ENCODE data around the gene DLST.

The DLST gene

DNA sequence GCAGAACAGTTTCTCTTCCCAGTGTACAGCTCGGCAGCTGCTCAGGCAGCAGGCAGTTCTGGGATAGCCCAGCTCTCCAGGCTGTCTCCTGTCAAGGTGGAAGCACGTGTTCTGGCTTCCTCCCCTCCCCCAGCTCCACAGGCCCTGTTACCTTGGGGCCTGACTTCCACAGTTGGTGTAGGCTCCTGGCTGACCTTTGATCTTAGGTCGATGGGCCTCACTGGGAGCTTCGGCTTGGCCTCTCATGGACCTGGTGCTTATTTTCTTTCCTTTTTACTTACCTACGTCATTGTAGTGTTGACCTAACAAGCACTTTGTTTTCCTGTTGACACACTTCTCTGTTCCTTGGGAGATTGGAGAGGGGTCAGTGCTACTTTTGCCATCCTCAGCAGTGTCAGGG is 17.0 kb downstream of the DLST start:
- DNase-seq: no peak

DNA sequence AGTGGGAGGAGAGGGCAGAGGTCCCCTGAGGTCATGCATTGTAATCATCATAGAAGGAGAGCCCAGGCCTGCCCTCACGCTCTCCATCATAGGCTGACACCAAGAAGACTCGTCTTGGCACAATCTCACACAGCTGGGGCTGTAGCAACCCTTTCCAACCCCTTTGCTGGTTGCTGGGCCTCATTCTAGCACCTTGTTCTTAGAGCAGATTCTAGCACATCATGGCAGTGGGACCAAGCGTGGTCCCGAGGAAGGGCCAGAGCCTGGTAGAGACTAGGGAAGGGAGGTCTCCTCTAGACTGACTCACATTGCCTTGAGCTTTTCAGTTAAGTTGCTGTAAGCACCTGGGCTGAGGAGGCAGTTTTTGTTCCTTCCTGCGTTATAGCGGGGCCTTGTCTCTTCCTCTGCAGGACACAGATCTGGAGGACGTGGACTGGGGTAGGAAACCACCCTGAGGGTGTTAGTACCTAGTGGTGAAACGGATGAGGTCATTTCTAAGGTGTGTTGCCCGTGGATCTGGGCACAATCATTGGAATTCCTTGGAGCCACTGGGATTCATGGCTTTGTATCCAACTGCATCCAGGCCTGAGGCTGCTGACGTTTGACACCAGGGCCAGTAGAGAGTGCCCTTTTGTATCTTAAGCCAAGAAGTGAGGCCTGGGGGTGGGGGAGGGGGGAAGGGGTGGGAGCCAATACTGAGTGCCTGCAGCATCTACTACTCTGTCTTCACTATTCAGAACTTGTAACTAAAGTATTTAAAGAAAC is 21.4 kb downstream of the DLST start:
- no peak for DNase-seq

DNA sequence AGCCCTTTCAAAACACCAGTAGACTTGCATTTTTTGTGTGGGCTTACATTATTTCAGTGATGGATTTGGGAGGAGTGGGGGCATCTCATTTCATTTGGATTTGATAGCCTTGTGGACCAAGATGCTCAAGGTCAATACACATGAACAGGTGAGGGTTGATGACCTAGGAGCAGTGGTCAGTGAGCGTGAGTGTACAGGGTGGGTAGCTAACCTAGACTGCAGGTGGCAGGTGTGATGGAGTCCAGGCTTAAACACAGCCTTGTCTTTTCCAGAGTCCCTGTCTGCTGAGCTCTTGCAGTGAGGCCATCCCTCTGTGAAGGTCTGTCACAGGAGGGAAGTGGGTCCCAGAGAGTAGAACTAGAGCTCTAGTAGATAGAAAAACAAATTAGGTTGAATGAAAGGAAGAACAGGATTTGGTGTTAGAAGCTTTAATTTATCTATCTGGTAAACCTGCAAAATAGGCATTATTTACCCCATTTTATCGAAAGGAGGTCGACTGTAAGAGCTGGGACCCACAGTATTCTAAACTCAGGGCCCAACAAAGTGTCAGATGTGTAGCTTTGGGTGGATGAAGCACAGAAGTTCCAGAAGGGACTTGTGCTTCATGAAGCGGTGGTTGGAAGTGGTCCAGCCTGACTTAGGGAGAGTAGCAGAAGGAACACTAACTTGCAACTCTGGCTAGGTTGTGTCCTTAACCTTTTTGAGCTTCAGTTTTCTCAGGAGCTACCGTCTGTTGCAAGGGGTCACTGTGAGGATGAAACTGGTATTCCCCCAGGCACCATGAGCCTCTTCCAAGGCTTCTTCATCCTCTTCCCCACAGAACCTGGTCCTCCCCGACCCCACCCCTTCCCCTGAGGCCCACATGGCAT is 23.2 kb downstream of the DLST start:
- no peak for DNase-seq

DNA sequence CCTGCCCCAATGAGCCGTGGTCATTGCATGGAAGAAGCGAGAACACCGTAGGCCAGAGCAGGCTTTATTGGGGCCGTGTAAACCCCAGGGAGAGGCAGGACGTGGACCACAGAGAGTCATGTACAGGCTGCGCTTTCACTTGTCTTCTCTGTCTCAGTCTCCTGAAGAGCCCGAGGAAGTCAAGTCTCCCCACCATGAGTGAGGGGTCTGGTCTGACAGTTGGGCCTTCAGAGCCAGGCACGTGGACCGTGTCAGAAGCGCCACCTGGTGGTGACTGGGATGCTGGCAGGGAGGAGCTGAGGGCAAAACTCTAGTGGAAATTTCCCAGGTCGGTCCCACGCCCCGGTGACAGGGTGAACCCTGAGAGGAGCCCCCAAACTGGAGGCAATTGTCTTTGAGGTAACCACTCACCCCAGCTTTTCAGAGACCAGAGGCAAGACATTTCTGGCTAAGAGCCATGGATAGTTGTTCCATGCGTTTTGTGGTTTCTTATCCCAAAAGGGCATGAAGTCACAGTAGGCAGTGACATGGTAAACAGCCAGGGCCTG is 24.0 kb downstream of the DLST start:
- no peak for DNase-seq

DNA sequence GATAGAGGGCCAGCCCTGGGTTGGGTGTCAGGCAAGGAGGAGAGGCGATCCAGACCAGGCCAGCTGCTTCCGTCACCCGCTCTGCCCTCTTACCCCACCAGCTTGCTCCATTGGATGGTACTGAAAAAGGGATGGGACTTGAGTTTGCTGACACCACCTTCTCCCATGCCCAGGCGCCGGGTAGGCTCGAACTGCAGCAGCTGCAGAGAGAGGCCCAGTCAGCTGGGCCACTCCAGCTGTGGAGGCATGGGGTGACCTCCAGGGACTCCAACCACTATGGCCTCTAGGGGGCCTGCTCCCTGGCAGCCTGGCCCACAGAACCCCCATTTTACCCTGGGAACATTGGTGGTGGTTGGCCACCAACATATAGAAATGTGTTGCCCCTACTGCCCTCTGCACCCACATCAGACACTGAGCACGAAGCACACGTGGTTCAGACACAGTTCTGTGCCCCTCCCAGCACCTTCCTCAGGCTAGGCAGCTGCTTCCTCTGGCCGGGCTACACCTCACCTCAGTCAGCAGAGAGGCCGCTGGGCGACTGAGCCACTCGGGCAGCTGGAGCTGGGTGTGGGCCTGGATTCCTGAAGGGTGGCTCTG is 25.3 kb downstream of the DLST start:
- no peak for DNase-seq

DNA sequence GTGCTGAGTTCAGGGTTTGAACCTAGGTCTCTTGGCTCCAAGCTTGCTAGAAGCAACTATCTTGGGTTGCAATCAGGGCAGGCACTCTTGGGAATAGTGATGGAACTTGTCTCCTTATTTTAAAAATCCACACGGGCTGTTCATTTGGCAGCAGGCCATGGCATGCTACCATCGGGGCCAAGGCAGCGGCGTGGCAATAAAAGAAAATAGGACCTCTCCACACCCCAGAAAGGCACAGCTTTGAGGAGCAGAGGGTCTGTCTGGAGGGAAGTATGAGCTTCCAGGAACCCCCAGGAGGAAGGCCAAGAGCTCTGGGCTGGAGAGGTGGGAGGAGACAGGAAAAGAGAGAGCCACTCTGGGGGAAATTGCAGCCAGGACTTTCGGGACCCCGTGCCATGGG is 26.0 kb downstream of the DLST start:
- DNase-seq: no peak

DNA sequence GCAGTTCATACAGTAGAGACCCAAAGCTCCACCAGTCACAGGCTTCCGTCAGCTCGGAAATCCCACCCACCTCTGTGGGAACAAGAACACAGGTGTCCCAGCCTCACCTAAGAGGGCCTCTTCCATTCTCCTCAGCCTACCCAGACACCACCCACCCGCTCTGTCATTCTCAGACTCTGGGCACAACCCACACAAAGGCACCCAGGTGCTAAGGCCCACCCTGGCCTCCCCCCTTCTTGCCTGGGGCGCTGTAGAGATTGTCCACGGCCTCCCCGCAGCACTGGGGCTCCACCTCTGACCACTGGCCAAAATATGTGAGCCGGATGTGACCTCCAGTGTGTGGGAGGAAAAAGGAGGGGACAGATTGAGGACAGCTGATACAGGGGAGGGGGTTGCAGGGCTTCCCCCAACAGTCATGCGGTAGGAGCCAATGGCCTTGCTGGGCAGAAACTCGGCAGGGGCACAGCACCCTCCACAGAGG is 27.2 kb downstream of the DLST start:
- no peak for DNase-seq

DNA sequence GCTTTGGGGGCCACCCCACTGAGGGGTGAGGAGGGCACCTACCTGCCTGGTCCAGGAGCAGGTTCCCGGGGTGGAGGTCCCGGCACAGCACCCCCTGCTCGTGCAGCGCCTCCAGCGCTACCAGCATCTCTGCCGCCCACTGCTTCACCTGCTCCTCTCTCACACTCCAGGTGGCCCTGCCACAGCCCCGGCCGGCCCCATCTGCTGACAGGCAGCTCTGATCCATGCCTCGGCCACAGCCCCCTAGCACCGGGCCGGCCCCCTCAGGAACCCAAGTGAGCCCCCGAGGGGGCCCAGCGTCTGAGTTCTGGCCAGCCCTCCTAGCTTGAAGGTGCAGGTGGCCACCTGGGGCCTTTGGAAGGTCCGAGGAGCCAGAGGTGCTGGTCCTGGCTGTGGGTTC is 27.8 kb downstream of the DLST start:
- DNase-seq: no peak

DNA sequence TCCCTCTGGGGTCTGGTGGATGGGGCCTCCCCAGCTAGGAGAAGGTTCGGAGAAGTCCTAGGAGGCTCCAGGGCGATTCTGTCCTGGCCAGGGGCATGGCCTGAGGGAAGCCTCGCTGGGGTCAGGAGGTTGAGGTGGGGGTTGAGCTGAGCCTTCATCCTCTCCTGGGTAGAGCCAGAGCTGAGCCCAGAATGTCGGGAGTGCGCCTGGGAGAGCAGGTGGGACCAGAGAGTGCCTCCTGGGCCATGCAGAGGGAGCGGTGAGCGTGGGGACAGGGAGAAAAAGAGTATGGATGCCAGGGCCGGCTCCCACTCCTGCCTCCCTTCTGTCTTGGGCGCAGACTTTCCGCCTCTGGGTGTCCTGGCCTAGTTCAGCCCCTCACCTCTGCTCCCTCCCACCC is 28.2 kb downstream of the DLST start:
- no peak for DNase-seq

DNA sequence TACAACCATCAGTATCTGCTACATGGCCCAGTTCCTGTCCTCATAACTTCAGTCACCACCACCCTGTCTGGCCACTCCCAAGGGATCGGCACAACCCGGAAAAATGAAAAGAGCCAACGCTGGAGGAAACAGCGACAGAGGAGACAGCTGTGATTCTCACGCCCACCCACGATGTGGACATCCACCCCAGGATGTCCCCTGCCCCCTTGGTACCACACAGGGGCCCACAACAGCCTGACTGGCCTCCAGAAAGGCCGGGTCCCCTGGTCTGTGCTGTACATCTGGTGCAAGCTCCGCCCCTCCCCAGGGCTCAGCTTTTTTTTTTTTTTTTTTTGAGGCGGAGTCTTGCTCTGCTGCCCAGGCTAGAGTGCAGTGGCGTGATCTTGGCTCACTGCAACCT is 28.8 kb downstream of the DLST start:
- DNase-seq: no peak

DNA sequence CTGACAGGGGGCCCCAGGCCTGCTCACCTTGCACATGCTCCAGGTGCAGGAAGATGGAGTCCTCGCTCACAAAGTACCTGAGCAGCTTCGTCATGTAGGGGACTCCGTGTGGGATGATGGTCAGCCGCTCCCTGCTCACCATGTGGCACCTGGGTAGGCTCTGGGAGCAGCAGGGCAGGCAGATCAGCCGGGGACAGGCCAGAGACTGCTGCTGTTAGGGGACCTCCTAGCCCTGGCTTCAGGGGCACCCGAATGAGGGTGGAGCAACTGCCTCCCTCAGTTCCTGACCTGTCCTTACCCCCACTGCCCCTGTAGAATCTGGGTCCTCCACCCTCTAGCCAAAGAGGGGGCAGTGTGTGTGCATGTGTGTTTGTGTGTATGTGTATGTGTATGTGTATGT is 29.5 kb downstream of the DLST start:
- DNase-seq: no peak

DNA sequence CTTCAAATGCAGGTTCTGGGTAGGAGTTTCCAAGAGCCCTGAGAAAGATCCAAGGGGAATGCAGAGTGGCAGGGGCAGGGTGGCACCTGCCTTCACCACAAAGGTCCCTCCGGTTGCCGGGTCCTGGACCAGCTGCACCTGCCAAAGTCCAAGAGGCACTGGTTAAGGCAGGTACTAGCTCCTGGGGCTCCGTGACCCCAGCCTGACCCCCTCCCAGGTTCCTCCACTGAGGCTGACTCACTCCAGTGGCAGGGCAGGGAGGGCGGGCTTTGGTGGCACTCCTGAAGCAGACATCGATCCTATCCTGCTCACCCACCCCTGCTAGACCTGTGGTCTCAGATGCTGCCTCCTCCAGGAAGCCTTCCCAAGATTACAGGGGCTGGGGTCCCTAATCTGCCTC is 30.0 kb downstream of the DLST start:
- no peak for DNase-seq

DNA sequence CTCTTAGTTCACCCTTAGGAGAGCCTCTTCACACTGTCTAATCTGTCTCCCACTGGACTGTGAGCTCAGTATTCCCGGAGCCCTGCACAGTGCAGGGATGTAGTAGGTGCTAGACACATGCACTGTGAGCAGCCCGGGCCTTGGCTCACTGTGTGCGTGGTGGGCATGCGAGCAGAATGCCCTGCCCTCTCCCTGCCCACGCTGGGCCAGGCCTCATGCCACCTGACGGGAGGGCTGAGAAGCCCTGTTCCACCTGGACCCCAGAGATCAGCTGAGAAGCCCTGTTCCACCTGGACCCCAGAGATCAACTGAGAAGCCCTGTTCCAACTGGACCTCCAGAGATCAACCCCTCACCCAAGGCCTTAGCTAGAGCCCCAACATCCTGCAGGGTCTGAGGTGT is 30.4 kb downstream of the DLST start:
- no peak for DNase-seq

DNA sequence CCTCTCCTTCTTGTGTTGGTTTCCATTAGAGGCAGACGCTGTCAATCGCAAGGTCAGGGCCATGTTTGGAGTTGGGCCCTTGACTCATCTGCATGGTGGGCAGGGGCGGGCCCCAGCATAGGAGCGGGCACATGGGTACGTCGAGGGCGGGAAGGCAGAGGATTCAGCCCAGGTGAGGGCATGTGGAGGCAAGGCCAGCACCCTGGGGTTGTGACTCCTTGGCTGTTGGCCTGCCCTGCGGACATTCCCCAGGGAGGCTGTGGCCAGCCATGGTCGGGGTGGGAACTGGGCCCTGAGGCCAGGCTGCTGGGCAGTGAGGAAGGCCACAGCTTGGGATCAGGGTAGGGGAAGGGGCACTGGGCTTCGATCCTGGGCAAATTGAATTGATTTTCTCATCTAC is 31.1 kb downstream of the DLST start:
- DNase-seq: no peak

DNA sequence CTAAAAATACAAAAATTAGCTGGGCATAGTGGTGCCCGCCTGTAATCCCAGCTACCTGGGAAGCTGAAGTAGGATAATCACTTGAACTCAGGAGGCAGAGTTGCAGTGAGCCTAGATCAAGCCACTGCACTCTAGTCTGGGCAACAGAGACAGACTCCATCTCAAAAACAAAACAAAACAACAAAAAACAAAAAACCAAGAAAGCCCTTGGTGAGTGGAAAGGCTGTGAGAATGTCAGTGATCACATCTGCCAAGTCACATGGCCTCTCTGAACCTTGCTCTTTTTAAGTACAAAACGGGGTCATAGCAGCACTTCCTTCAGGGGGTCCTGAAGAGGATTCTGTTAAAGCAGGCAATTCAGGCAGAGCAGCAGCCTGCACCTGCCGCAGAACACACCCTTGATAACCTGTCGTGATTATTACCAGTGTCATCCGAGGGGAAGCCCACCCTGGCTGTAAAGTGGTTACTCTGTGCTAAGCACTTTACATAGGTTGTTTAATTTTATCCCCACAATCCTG is 31.7 kb downstream of the DLST start:
- no peak for DNase-seq

DNA sequence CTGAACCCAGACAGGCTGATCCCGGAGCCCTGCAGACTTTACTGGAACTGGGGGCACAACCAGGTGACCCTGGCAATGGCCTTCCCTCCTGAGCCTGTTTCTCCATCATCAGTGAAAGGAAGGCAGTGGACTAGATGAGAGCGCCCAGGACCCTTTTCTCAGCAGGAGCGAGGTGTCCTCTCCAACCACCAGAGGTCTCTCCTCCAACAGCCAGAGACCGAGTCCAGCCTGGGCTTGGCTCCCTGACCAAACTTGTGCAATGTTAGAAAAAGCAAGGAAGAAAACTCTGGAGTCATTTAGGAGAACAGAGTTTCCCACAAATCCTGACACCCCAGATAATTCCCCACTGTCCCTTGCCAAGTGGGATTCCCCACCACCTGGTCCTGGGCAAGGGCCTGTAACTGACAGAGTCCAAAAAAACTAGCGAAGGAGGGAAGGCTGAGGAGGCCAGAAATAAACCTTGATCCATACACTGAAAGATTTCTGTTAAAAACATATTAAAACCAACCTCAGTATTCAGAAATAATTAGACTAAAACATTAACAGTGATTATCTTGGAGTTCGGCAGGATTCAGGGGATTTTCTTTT is 32.4 kb downstream of the DLST start:
- DNase-seq: no peak

DNA sequence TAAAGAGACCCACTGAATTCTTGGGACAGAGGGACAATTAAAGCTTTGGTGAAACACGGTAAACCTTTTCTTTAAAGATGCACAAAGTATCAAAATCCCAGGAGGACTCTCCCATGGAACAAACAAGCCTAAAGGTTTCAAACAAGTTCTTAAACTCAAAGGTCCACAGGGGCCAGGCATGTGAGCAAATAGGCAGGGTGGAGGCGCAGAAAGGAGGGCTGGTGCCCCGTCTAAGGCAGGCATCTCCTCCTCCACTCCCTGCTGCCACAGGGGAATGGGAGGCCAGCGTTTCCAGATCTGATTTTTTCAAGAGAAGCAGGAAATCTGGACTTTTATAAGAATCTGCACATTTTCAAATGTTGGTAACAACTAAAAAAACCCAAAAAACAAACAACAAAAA is 33.7 kb downstream of the DLST start:
- DNase-seq: no peak

DNA sequence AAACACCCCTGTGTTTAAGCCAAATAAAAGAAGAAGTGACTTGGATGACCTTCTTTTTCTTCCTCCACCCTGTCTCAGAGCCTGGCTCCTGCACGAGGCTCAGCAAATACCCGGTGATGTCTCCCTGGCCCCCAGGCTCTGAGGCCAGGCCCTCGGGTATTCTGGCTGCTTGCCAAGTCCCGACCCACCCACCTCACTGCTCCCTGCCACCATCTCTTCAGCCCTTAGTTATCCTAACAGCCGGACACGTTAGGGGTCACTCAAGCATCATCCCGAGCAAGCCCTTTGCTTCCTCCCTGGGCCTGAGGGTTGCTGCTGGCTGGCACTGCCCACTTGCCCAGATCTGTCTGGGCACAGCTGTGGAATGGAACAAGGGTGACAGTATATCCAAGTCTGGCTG is 34.1 kb downstream of the DLST start:
- DNase-seq: no peak

DNA sequence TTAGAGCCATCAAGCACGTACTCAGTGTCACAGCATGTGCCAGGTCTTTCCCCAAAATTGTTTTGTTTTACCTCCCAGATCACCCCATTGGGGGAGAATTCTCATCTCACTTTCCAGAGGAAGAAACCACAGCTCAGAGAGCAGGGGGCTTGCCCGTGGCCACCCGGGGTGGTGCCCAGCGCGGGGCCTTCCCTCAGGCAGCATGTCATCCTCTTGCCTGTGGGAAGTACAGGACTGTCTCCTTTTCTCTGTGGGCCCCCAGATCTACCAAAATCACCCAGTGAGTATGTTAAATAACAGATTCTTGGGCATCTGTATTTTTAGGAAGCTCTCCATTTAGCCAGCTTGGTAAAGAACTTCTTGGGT is 35.4 kb downstream of the DLST start:
- no peak for DNase-seq

DNA sequence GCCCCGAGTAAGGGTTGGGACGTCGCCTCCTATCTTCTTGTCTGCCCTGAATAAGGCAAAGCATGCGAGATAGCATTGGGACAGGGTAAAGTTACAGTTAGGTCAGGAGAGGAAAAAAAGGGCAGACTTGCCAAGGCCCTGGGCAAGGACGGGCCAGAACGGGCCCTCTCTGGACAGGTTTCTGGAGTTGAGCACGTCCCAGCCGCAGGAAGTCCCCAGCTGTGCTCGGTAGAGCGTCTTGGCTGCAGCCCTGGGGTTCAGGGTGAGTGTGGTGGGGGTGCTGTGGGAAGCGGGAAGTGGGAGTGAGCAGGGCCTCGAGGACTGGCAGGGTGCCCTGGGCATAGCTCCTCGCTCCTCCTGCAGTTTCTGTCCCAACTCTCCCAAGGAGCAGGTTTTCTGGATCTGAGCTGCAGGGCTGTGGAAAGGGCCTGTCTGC is 35.9 kb downstream of the DLST start:
- no peak for DNase-seq

DNA sequence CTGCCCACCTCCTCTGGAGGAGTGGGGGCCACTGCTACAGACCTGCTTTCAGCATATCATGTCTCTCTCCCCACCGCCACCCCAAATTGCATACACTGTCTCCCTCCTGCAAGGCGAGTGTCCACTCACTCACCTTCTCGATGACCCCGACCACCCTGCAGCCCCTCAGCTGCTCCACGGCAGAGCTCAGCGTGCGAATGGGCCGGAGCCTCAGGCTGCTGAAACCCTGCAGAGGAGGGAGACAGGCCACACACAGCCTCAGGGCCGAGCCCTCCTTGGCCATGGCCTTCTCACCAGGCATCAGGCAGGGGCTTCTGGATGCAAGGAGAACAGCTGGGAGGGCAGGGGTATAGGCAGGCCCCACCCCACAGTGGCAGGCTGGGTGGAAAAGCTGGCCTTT is 36.7 kb downstream of the DLST start:
- DNase-seq: no peak

DNA sequence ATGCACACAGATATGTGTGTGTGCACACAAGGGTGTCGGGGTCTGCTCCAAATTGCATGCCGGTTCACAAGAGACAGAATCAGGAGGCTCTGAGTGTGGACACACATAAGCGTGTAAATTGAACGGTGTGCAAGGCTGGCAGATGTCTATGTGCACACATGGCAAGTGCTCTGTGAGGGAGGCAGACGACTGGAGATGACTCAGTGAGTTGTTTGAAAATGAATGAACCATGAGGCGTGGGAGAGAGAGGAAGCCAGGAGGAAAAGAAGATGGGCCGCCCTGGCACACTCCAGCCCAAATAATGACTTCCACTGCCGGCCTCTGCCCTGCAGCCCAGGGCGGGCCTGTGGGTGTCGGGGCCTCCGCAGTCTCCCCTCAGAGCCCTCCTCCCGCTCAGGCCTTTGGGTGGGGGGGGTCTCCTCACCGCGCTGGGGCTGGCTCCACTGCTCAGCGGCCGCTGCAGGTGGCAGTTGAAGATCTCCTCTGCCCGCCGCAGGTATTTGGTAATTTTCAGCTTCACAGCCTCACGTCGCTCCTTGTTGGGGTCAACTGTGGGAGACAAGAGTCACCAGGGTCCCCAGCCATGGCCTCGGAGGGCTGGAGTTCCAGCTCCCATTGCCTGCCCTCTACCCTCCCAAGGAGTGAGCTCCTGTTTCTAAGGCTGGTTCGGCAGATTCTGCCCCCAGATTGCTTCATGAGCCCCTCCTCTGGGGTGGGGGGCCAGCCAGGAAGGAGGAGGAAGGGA is 37.9 kb downstream of the DLST start:
- no peak for DNase-seq

All from SHP77 treated with DMSO at 0.1 percent for 48 hours (cell line).